ENCODE measurements around the gene RIT2. TPM values are rescaled to one million over a fixed set of nuclear protein-coding genes. Genes with fewer than 3 reads are reported as not detected.

Gene RIT2
- total RNA-seq, 2 donors from 2014 or later, result not detected

GRCh38 chr18:42909095-42909494, 206.4 kb downstream of the RIT2 start:
- H3K36me3 Mint-ChIP-seq (ENCODE audit: low read depth), result no peaks in the 10 kb centered on the region
- ATAC-seq (replicated peaks), result no peak
- H3K9me3 Mint-ChIP-seq, result peaks cover 16% of the 10 kb centered on the region
- H3K4me1 Mint-ChIP-seq, result no peaks in the 10 kb centered on the region
- no peaks in the 10 kb centered on the region for H3K27me3 Mint-ChIP-seq
- no peak overlapping the region for H3K27ac Mint-ChIP-seq
- no peak overlapping the region for H3K4me3 Mint-ChIP-seq

- H3K4me1 Mint-ChIP-seq, result no peaks in the 10 kb centered on the region
- H3K9me3 Mint-ChIP-seq, result peaks cover 16% of the 10 kb centered on the region
- no peak for ATAC-seq (replicated peaks)
- H3K27me3 Mint-ChIP-seq, result no peaks in the 10 kb centered on the region
- no peak overlapping the region for H3K27ac Mint-ChIP-seq
- no peaks in the 10 kb centered on the region for H3K36me3 Mint-ChIP-seq (ENCODE audit: low read depth)
- H3K4me3 Mint-ChIP-seq, result no peak overlapping the region
Measured at GRCh38 chr18:42906761-42907160, 208.7 kb downstream of the RIT2 start.

- Mint-ChIP-seq H3K4me1 (no peaks in the 10 kb centered on the region), H3K4me3 (no peak overlapping the region), H3K9me3 (peaks cover 13% of the 10 kb centered on the region), H3K27me3 (no peaks in the 10 kb centered on the region), H3K36me3 (ENCODE audit: low read depth) (no peaks in the 10 kb centered on the region), H3K27ac (no peak overlapping the region)
- no peak for ATAC-seq (replicated peaks)
Measured at GRCh38 chr18:42901161-42901560, 214.3 kb downstream of the RIT2 start.

GRCh38 chr18:42893977-42894376, 221.5 kb downstream of the RIT2 start:
- ATAC-seq (replicated peaks), result no peak
- Mint-ChIP-seq H3K27ac (no peak overlapping the region), H3K36me3 (ENCODE audit: low read depth) (no peaks in the 10 kb centered on the region)

DNA sequence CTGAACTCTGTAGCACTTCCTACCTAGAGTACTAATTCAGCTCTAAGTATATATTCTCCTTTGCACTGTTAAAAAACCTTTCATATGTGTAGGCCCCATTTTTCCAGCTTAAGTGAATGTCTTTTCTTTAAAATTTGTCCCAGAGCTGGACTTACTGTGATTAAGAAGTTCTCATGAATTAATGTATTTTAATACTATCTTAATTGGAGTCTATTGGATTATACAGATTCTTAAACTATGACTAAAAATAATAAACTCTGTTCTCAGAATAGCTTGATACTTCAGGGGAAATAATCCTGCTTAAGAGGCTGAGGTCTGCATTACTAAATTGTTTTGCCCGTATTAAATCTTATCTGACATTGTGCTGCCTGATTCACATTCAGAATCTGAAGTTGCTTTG, 223.3 kb downstream of the RIT2 start:
- no peaks in the 10 kb centered on the region for H3K36me3 Mint-ChIP-seq (ENCODE audit: low read depth)
- no peak for ATAC-seq (replicated peaks)

More at GRCh38 chr18:42893977-42894376, 221.5 kb downstream of the RIT2 start:
- no peaks in the 10 kb centered on the region for H3K4me1 Mint-ChIP-seq
- H3K9me3 Mint-ChIP-seq, result peaks cover 12% of the 10 kb centered on the region
- H3K27me3 Mint-ChIP-seq, result no peaks in the 10 kb centered on the region
- H3K4me3 Mint-ChIP-seq, result no peak overlapping the region

DNA sequence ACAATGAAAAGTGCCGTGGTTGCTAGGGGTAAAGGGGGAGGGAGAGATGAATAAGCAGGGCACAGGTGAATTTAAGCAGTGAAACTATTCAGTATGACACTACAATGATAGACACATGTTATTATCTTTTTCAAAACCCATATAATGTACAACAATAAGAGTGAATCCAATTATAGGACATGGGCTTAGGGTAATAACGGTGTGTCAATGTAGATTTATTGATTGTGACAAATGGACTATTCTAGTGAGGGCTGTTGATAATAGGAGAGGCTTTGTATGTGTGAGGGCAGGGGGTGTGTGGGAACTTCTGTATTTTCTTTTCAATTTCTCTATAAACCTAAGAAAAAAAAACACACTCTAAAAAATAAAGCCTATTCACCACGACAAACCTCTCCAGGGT, 223.8 kb downstream of the RIT2 start:
- no peak for ATAC-seq (replicated peaks)
- Mint-ChIP-seq H3K27ac (no peak overlapping the region), H3K9me3 (peaks cover 3% of the 10 kb centered on the region), H3K36me3 (ENCODE audit: low read depth) (no peaks in the 10 kb centered on the region), H3K4me3 (no peak overlapping the region), H3K4me1 (no peaks in the 10 kb centered on the region), H3K27me3 (no peaks in the 10 kb centered on the region)

More for the DNA sequence above, 223.3 kb downstream of the RIT2 start:
- Mint-ChIP-seq H3K4me1 (no peaks in the 10 kb centered on the region), H3K27ac (no peak overlapping the region), H3K4me3 (no peak overlapping the region), H3K27me3 (no peaks in the 10 kb centered on the region), H3K9me3 (peaks cover 7% of the 10 kb centered on the region)

- H3K4me3 Mint-ChIP-seq, result no peak overlapping the region
- H3K27me3 Mint-ChIP-seq, result no peaks in the 10 kb centered on the region
- H3K36me3 Mint-ChIP-seq (ENCODE audit: low read depth), result no peaks in the 10 kb centered on the region
- no peak overlapping the region for H3K27ac Mint-ChIP-seq
- H3K4me1 Mint-ChIP-seq, result no peaks in the 10 kb centered on the region
- ATAC-seq (replicated peaks), result no peak
- H3K9me3 Mint-ChIP-seq, result peaks cover 17% of the 10 kb centered on the region
Measured at GRCh38 chr18:42883169-42883568, 232.3 kb downstream of the RIT2 start.

DNA sequence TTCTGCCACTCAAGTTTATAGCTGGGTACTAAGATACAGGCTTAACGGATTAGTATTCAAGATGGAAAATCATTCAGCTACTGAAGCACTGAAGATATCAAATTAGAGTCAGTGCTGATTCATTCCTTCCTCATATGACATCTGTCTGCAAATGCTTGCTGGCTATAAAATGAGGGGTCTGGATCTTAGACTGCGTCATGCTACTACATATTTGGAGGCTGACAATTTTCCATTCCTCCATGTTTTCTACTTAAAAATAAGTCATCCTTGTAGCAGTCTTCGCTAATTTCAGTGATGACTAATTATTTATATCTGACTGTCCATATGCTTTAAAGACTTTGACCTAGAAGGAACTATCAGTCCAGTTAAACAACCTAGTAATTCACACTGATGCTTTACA, 233.4 kb downstream of the RIT2 start:
- Mint-ChIP-seq H3K36me3 (ENCODE audit: low read depth) (no peaks in the 10 kb centered on the region), H3K4me1 (no peaks in the 10 kb centered on the region), H3K27ac (no peak overlapping the region), H3K27me3 (no peaks in the 10 kb centered on the region), H3K9me3 (peaks cover 17% of the 10 kb centered on the region), H3K4me3 (no peak overlapping the region)
- ATAC-seq (replicated peaks), result no peak

GRCh38 chr18:42872838-42873237, 242.6 kb downstream of the RIT2 start:
- Mint-ChIP-seq H3K9me3 (peaks cover 8% of the 10 kb centered on the region), H3K27me3 (no peaks in the 10 kb centered on the region), H3K4me3 (no peak overlapping the region), H3K27ac (no peak overlapping the region), H3K36me3 (ENCODE audit: low read depth) (no peaks in the 10 kb centered on the region), H3K4me1 (no peaks in the 10 kb centered on the region)
- ATAC-seq (replicated peaks), result no peak

- no peaks in the 10 kb centered on the region for H3K4me1 Mint-ChIP-seq
Measured at GRCh38 chr18:42864876-42865275, 250.6 kb downstream of the RIT2 start.

DNA sequence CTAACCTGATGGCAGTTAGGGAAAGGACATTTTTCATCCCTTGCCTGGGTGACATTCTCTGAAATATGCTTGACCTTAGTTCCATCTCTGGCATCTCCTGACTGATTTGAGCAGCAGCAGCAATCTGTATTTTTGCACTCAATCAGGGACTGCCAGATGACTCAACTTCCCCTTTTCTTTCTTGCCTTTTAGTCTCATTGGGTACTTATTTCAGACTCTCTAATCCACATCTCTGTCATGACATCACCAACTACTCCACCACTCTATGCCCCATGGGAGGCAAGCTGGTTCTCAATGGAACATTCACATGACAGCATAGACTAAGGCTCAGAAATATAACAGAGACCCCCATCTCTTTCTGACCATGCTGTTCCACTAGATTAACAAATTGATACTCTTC, 254.2 kb downstream of the RIT2 start:
- no peaks in the 10 kb centered on the region for H3K36me3 Mint-ChIP-seq (ENCODE audit: low read depth)
- no peak overlapping the region for H3K27ac Mint-ChIP-seq
- H3K4me1 Mint-ChIP-seq, result no peaks in the 10 kb centered on the region
- H3K27me3 Mint-ChIP-seq, result no peaks in the 10 kb centered on the region
- ATAC-seq (replicated peaks), result no peak
- no peak overlapping the region for H3K4me3 Mint-ChIP-seq
- peaks cover 19% of the 10 kb centered on the region for H3K9me3 Mint-ChIP-seq

More at GRCh38 chr18:42864876-42865275, 250.6 kb downstream of the RIT2 start:
- no peak overlapping the region for H3K27ac Mint-ChIP-seq
- H3K4me3 Mint-ChIP-seq, result no peak overlapping the region
- peaks cover 13% of the 10 kb centered on the region for H3K9me3 Mint-ChIP-seq
- no peak for ATAC-seq (replicated peaks)
- no peaks in the 10 kb centered on the region for H3K36me3 Mint-ChIP-seq (ENCODE audit: low read depth)
- H3K27me3 Mint-ChIP-seq, result no peaks in the 10 kb centered on the region

DNA sequence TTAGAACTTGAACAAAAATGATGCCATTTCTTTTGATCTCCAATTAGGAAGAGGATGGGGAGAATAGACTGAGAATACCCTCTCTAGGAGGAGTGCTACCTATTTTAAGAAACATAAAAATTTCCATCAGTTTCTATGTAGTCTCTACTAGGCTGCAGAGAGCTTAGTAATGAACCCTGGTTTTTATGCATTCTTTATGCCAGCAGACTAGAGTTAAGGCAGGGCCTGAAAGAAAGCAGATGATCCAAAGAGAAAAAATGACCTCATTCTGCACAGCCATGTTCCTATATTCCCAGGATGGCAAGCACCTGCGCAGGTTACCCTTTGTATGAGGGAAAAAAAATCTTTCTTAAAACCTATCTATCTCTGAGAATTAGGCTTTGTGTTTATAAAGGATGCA, 254.9 kb downstream of the RIT2 start:
- H3K36me3 Mint-ChIP-seq (ENCODE audit: low read depth), result no peaks in the 10 kb centered on the region
- ATAC-seq (replicated peaks), result no peak
- no peaks in the 10 kb centered on the region for H3K27me3 Mint-ChIP-seq
- H3K4me3 Mint-ChIP-seq, result no peak overlapping the region
- H3K27ac Mint-ChIP-seq, result no peak overlapping the region
- peaks cover 19% of the 10 kb centered on the region for H3K9me3 Mint-ChIP-seq
- no peaks in the 10 kb centered on the region for H3K4me1 Mint-ChIP-seq

- no peaks in the 10 kb centered on the region for H3K36me3 Mint-ChIP-seq (ENCODE audit: low read depth)
Measured at GRCh38 chr18:42860011-42860410, 255.5 kb downstream of the RIT2 start.

GRCh38 chr18:42854558-42854957, 260.9 kb downstream of the RIT2 start:
- Mint-ChIP-seq H3K27ac (no peak overlapping the region), H3K4me3 (no peak overlapping the region), H3K27me3 (no peaks in the 10 kb centered on the region), H3K9me3 (peaks cover 12% of the 10 kb centered on the region), H3K4me1 (no peaks in the 10 kb centered on the region), H3K36me3 (ENCODE audit: low read depth) (no peaks in the 10 kb centered on the region)
- no peak for ATAC-seq (replicated peaks)

More at GRCh38 chr18:42860011-42860410, 255.5 kb downstream of the RIT2 start:
- H3K4me1 Mint-ChIP-seq, result no peaks in the 10 kb centered on the region
- peaks cover 18% of the 10 kb centered on the region for H3K9me3 Mint-ChIP-seq
- H3K4me3 Mint-ChIP-seq, result no peak overlapping the region
- no peaks in the 10 kb centered on the region for H3K27me3 Mint-ChIP-seq
- no peak for ATAC-seq (replicated peaks)
- no peak overlapping the region for H3K27ac Mint-ChIP-seq

DNA sequence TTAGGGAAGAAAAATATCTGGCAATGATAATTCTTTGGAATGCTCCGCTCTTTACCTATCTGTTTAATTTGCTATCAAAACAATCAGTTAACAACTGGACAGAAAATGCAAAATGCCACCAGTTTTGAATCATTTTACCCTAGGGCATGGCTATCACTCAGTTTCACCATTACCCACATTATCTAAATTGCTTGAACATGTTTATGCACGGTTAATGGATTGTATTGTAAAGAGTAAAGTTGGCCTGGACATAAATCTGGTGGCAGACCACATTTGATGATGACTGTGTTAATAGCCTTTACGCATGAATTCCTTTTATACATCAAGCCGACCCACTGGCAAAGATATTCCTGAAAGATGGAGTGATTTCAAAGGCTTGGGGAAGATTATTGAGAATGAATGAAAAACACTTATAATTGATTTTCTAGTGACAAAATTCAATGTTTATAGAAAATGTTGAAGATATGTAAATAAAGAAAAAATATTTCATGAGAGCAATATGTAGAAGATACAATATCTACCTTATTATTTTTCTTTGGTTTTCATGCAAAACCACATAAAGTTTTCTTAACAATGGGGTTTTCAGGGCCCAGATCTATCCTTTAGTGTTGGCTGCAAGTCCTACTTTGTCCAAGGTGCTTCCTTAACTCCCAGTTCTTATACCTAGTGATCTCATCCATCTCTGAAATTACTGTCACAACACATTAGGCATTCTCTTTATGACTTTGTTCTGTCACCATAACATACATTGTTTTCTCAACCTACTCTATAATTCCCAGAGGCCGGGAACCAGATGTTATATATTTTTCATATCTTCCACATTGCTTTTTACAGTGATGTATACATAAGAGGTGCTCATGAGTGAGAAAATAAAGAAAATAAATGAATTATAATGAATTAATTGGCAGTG, 265.1 kb downstream of the RIT2 start:
- no peaks in the 10 kb centered on the region for H3K36me3 Mint-ChIP-seq (ENCODE audit: low read depth)
- H3K4me1 Mint-ChIP-seq, result no peaks in the 10 kb centered on the region
- H3K9me3 Mint-ChIP-seq, result peaks cover 4% of the 10 kb centered on the region
- H3K27me3 Mint-ChIP-seq, result no peaks in the 10 kb centered on the region
- H3K4me3 Mint-ChIP-seq, result no peak overlapping the region
- no peak overlapping the region for H3K27ac Mint-ChIP-seq
- no peak for ATAC-seq (replicated peaks)

All from activated T-helper 17 cell treated with anti-CD3 and anti-CD28 coated beads, Interleukin-2, amount 50 U/mL, for 72 hours (primary cell).